Suprapubic skin (tissue), 4 donors: ENCODE results near the gene NAA10.

Experiments
- EP300 ChIP-seq: sonication (generic); formaldehyde crosslinking; IDR thresholded peaks from one replicate; pipeline ENCODE4 v1.6.1; 2017; ENCODE audit warnings: antibody characterized with exemption
- POLR2A ChIP-seq, 2 donors: fragments of 450-650 bp; IDR thresholded peaks; one replicate each; pipeline ENCODE4 v1.6.1; 2017; ENCODE audit warnings: antibody characterized with exemption in 2 of 2, mild to moderate bottlenecking in 2 of 2, moderate library complexity in 2 of 2
- POLR2AphosphoS5 ChIP-seq, 3 donors: sonication (generic); formaldehyde crosslinking; IDR thresholded peaks; one replicate each; pipeline ENCODE4 v1.6.1; 2017; ENCODE audit warnings: antibody characterized with exemption in 3 of 3

DNA sequence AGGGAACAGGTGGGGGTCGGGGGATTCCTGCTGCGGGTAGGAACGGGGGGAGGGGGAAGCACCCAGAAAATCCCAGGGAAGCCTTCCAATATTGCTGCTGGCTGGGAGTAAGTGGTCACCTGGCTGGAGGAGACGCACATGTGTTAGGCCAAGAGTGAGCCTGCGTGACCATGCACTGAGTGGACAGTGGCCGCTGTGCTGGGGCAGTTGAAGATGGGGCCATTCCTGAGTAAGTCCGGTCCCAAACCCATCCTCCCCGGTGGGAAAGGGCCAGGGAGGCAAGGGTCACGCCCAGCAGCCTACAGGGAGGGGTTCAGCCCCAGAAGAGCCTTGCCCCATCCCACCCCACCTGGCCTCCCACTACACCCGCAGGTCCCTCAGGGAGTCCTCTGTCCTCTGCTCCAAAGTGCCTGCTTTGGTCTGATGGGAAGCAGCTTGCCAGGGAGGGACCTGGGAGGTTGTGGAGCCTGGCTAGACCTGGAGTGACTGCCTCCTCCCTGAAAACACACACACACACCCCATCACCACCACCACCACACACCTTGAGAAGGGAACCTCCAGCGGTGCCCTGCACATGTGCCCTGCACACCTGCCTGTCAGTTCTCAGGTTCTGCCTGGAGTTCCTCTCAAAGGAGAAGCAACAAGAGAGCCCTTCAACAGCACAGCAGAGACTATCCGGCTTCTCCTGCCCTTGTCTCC lies 54.9 kb downstream of the NAA10 start:
- TF ChIP-seq POLR2A (IDR thresholded peaks at IDR 0.05), result no peak
- TF ChIP-seq POLR2AphosphoS5 (IDR thresholded peaks at IDR 0.05), result no peak
- TF ChIP-seq EP300, result no peak
